ENCODE measurements around the gene SLC6A1.

The SLC6A1 gene

GRCh38 chr3:10996345-10997013 is 3.9 kb downstream of the SLC6A1 start:
- no peak for DNase-seq

DNA sequence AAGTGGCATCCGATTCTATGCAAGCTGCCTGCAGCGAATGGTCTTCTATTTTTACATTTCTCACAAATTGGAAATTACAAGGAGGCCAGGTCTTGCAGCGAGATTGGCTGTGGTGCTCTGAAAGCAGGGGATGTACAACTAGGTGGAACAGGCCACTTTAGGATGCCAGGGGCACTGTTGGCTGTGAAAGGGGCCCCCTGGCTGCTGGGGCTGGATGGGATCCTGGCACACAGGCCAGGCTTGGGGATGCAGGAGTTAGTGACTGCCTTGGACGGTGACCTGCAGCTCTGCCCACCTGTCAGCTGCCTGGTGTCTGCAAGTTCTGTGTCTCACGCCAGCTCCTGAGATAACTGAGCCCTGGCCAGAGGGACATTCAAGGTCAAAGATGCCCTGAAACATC is 4.6 kb downstream of the SLC6A1 start:
- DNase-seq = no peak

GRCh38 chr3:10998542-10998941 is 6.0 kb downstream of the SLC6A1 start:
- DNase-seq = no peak

GRCh38 chr3:10999221-11000107 is 6.9 kb downstream of the SLC6A1 start:
- no peak for DNase-seq

- no peak for DNase-seq
Observed at GRCh38 chr3:11000528-11000927, 8.0 kb downstream of the SLC6A1 start.

DNA sequence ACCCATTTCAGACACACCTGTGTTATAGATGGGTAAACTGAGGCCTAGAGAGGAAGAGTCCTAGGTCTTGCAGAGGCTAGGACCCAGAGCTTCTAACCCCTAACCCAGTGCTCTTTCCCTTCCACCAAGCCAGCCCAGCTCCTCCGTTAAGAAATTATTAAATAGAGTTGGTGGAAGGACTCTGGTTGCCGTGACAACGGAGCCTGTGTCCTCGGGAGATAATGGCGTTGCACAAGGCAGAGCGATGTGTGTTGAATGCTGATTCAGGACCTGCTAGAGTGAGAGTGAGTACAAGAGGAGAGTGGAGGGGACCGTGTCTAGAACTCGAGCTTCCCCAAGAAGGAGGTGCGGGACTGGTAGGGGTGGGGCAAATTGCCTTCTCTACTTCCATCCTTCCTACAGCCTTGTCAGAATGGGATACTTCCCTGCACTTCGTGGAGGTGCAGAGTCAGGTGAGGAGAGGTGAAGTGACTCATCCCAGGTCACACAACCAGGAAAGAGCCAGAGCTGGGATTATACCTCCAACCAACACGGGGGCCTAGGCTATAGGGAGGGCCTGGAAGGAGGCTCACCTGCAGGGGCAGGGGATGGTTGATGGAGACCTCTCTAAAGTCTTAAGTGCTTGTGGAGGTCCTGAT is 8.6 kb downstream of the SLC6A1 start:
- no peak for DNase-seq

GRCh38 chr3:11001658-11002021 is 9.1 kb downstream of the SLC6A1 start:
- no peak for DNase-seq

DNA sequence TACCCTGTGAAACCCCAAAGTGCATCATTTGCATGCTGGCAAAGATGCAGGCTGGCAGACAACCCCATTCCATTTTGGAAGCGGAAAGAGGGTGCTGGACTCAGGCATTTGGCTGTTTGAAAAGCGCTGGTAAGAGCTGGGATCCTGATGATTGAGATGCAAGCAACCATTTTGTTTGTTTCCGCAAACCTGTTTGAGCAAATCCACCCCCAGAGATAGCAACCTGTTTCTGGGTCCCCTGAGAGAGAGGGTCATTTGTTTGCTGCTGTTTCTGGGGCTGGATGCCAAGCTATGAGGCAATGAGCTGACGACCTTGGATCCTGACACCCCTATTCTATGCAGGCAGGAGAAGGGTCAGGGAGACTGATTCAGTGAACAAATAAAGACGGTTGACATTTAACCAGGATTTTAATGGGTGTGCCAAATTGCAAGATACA is 9.8 kb downstream of the SLC6A1 start:
- DNase-seq = no peak

GRCh38 chr3:11004563-11004962 is 12.0 kb downstream of the SLC6A1 start:
- no peak for DNase-seq

DNA sequence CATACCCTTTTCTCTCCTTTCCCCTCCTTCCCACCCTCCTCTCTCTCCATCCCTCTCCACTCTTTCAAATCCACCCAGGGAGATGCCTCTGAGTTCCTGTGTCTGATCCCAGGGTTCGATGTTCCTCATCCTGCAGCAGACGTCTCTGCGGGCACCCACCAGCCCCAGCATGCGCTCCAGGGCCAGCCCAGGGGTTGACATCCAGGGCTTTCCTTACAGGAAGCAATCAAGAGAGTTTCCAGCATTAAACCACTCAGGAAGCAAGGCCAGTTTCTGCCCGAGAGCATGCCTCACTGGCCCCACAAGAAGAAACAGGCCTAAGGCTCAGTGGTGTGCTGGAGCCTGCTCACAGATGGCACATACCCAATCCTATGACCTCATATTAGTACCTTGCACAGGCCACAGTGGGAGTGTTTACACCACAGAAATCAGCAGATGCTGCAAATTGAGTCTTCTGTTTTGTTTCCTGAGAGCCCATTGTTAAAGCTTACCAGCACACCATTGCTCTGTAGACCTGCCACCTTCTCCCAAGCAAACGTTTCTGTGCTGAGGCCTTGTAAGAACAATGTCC is 13.2 kb downstream of the SLC6A1 start:
- DNase-seq = no peak

GRCh38 chr3:11006986-11007933 is 14.7 kb downstream of the SLC6A1 start:
- DNase-seq = no peak

DNA sequence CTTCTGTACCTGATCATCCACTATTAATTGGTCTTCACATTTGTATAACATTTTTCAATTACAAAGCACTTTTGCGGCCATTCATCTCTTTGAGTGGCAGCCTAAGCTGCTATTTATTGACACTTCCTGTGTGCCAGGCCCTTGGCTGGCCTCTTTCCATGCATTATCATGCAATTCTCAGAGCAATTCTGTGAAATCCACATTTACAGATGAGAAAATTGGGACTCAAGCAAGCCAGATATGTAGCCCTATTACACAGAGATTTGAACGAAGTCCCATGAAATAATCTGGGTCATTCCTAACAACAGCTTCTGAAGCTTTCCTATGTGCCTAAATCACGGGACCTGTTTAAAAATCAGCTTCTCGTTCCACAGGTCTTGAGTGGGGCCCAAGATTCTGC is 17.4 kb downstream of the SLC6A1 start:
- DNase-seq = no peak

GRCh38 chr3:11010426-11011165 is 18.0 kb downstream of the SLC6A1 start:
- no peak for DNase-seq

- DNase-seq = no peak
Observed at GRCh38 chr3:11014253-11014652, 21.7 kb downstream of the SLC6A1 start.

GRCh38 chr3:11014752-11015151 is 22.2 kb downstream of the SLC6A1 start:
- no peak for DNase-seq

DNA sequence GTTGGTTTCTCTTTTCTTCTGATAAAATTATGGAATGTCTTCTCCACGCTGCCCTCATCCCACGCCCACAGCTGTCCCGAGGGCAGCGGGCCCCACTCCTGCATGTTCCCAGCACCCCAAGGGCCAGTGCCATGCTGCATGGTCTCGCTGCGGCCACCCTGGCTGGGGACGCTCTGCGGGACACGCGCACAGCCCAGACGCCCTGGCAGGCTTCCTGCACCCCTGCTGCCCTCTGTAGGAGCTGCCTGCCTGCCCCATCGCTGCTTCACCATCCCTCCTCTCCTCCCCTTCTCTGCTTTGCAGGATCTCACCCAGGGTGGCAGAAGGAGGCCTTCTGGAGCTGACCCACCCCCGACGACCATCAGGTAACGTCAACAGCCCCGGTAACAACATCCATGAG is 22.8 kb downstream of the SLC6A1 start:
- no peak for DNase-seq

DNA sequence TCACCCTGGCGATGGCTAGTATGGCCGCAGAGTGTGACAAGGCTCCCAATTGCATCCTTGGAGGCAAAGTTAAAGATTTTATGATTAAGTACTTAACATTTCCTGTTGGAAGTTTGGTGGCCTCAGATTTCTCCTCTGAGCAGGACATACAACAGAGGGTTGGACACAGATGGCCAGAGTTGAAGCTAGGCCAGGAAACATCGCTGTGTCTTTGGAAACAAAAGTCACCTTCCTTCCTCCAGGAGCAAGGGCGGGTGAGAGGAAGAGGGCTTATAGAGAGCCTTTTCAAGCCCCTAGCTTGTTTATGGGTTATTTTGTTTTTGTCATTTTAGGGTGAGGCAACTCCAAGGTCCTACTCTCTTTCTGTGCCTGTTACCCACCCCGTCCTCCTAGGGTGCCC is 24.2 kb downstream of the SLC6A1 start:
- DNase-seq = no peak

DNA sequence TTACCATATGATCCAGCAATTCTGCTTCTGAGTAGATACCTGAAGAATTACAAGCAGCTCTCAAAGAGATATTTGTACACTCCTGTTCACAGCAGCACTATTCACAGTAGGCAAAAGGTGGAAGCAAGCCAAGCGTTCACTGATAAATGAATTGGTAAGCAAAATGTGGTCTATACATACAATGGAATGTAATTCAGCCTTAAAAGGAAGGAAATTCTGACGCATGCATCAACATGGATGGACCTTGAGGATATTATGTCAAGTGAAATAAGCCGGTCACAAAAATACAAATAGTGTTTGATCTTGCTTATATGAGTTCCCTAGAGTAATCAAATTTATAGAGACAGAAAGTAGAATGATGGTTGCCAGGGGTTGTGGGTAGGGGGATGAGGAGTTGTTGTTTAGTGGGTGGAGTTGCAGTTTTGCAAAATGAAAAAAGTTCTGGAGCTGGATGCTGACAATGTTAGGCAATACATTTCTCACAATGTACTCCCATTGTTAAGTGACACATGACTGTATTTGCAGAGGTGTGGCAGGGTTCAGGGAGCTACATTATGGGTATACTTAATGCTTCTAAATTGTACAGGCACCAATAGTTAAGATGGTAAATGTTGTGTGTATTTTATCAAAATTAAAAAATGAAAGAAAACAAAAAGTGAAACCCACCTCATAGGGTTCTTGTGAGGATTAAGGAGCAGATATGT is 26.7 kb downstream of the SLC6A1 start:
- DNase-seq = no peak

- DNase-seq = no peak
Observed at GRCh38 chr3:11020764-11021163, 28.2 kb downstream of the SLC6A1 start.

- no peak for DNase-seq
Observed at GRCh38 chr3:11021611-11022011, 29.1 kb downstream of the SLC6A1 start.

DNA sequence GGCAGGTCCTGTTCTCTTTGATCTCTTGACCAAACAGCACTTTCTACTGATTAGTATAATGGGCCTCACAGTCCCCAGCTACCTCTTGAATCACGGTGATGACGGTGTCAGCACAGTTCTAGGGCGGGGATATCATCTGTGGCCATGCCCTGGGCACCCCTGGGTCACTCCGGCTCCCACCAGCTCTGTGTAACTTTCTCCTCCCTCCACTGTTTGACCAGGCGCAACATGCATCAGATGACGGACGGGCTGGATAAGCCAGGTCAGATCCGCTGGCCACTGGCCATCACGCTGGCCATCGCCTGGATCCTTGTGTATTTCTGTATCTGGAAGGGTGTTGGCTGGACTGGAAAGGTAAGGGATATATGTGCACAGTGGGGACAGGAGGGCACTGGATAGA is 29.6 kb downstream of the SLC6A1 start:
- DNase-seq = no peak

All from SIG-M5 (cell line).